GM08714 (cell line): ENCODE measurements around the gene R3HDM1.

Experiments used
- H3K4me3 ChIP-seq: fragments of 200-500 bp; sonication (Bioruptor generic); 2 replicates; pipeline ENCODE4 v1.5.1; 2014; ENCODE audit warnings: mild to moderate bottlenecking, low read length, inconsistent platforms
- ZNF274 ChIP-seq: IDR thresholded peaks from 2 replicates; pipeline ENCODE4 v1.6.1; 2012; ENCODE audit warnings: mild to moderate bottlenecking, low read depth, low read length

R3HDM1 gene

DNA sequence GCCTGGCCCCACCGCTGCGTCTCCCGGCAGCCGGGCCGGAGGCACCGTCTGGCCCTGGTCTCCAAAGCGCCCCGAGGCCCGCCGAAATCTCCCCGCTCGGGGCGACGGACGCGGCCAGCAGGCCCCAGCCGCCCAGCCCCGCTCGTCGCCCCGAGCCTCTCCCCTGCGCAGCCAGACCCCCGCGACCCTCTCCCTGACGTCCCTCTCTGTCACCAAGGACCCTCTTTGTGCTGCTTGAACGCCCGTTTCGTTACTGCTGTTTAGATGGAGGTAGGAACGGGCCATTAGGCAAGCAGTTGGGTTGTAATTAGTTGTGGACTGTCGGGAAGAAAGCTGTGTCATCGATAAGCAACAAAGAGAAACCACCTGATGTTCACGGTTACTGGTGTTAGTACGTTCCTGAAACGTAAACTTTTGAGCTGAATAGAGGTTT lies 211.1 kb downstream of the R3HDM1 start:
- H3K4me3 ChIP-seq, result peak overlapping the region; percentile 90
- TF ChIP-seq ZNF274, result no peak

DNA sequence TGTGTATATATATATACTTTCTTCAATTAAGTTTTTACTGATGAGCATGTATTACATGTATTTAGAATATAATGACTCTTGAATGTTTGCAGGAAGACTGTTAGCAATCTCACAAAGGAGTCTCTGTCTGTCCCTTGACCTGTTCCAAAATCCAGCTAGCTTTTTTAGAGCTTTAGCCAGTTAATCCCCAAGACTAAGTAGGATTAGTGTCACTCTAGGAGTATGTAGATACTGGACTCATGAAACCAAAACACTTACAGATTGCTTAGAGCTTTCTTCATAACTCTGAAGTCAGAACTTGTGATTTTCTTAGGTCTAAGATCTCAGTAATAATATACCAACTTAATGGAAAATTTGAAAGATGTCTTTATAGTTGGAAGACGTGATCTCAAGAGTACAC lies 212.6 kb downstream of the R3HDM1 start:
- H3K4me3 ChIP-seq, result peak overlapping the region; percentile 33; the same call in 1 of the 2 replicates
- no peak for TF ChIP-seq ZNF274

DNA sequence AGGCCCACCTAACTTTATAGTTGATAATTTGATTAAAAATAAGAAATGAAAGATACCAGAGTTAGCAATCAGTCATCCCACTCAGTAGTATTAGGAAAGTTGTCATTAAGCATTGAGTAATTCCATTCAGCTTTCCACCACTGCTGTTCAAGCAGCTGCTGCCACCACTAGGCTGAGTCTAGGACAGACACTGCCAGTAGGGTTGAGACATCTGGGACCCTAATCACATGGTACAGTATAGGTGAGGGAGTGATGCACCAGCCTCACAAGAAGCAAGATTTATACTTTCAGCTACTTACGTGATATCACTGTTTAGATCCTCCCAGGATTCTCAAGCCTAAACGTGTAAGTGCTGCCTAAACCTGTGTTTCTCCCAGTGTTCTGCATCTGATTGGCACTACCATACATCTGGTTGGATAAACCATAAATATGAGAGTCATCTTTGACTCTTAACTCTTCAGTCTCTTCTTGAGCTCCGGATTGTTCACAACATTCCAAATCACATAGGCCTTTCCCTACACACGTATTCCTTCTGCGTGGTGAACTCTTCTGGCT lies 213.6 kb downstream of the R3HDM1 start:
- no peak overlapping the region for H3K4me3 ChIP-seq
- TF ChIP-seq ZNF274, result no peak

DNA sequence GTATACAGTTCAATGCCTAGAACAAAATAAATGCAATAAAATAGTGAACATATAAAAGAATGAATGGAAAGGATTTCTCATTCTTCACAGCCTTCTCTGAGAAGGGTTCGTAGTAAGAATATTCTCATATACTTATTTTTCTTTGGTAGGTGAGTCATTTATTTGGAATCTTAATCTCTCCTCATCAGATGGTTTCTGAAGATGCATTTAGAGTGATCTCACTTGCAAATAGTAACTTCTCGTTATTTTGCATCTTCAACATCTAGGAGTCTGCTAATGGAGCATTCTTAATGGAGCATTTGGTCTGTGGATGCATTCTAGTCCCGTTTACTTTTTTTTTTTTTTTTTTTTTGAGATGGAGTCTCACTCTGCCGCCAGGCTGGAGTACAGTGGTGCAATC lies 214.3 kb downstream of the R3HDM1 start:
- H3K4me3 ChIP-seq, result no peak overlapping the region
- no peak for TF ChIP-seq ZNF274

DNA sequence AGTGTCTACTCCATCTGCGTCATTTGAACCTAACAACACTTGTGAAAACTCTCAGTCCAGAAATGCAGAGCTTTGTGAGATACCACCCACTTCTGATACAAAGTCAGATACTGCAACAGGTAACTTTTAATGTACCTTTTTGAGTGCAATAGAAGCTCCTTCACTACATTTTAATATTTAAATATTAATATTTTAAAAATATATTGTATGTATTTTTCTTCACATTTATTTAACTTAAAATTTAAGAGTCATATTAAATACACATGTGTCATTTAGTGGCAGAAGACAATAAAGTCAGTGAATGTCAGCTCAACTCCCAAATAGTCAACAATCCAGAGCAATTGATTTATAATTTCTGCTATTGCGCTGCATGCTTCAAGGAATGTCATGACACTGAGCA lies 224.3 kb downstream of the R3HDM1 start:
- no peak overlapping the region for H3K4me3 ChIP-seq
- no peak for TF ChIP-seq ZNF274

DNA sequence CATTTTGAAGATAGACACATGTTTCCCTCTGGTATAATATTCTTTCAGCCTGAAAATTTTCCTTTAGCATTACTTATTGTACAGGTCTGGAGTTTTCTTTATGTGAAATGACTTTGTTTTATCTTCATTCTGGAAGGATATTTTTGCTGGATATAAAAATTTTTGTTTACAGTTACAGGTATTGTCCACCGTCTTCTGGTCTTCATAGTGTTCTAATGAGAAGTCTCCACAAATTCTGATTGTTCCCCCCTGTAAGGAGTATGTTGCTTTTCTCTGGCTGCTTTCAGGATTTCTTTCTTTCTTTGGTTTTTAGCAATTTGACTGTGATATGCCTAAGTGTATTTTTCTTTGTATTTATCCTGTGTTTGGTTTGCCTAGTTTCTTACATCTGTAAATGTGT lies 225.4 kb downstream of the R3HDM1 start:
- TF ChIP-seq ZNF274, result no peak
- H3K4me3 ChIP-seq, result no peak overlapping the region

DNA sequence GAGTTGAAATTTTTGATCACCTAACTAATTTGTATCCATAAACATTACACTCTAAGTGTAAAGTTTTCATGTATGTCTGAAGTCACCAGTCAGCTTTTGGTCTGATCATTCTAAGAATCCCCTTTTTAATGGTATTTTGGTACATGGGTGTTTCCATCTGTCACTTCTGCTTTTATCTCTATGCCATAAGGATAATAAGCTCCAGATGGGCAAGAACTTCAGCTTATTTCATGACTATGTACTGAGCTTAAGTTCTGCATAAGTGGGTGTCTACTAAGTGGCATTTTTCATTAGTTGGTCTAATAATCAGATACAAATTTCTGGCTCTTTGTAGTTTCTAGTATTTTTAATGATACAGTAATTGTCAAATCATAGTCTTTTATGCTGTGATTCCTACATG lies 230.7 kb downstream of the R3HDM1 start:
- no peak overlapping the region for H3K4me3 ChIP-seq
- TF ChIP-seq ZNF274, result no peak

DNA sequence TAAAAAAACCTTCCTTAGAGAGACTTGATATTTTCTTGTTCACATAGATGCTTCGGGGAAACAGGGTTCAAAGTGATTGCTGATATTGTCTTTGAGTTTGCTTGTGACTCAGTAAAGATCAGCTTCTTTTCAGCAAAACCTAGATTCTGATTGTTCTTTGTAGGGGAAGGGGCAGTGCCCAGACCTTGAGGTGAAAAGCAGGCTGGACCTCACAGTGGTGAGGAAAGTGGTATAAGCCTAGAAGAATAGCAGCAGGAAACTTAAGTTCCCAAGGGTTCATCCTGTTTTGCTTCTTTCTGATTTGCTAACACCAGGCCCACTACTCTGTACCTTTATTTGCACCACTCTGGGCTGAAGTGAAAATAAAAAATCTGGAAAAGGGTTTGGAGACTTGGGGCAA lies 231.2 kb downstream of the R3HDM1 start:
- TF ChIP-seq ZNF274, result no peak
- H3K4me3 ChIP-seq, result no peak overlapping the region

DNA sequence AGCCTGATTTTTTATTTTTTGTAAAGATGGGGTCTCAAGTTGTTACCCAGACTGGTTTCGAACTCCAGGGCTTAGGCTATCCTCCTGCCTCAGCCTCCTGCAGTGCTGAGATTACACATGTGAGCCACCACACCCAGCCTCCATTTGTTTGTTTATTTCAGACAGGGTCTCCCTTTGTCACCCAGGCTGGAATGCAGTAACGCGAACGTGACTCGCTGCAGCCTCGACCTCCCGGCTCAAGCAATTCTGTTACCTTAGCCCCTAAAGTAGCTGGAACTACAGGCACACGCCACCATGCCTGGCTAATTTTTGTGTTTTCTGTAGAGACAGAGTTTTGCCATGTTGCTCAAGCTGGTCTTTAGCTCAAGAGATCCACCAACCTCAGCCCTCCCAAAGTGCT lies 237.6 kb downstream of the R3HDM1 start:
- no peak overlapping the region for H3K4me3 ChIP-seq
- no peak for TF ChIP-seq ZNF274

DNA sequence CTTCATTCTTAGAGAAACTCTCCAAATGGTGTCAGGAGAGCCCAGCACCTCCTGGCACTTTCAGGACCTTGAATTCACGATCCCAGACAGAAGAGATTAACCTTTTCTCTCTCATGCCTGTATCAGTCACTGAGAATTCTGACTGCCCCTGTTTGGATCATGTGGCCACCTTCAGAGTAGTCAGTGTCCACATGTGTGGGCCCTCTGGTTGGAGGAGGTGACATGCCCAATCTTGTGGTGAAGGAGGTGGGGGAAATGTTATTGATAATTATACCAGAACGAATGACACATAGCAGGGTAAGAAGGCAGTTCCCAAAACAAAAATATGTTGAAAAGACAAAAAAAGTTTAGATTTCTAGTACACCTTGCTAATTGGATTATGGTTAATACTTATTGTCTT lies 242.0 kb downstream of the R3HDM1 start:
- no peak overlapping the region for H3K4me3 ChIP-seq
- TF ChIP-seq ZNF274, result no peak

DNA sequence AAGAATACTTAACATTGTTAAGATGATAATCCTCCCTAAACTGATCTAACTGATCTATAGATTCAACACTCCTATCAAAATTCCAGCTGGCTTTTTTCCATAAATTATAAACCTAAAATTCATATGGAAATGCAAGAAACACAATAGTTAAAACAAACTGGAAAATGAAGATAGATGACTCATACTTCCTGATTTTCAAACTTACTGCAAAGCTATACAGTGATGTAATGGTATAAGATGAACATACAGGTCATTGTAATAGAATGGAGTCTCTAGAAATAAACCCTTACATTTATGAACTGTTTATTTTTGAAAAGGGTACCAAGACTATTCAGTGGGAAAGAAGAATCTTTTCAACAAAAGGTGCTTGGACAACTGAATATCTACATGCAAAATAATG lies 242.6 kb downstream of the R3HDM1 start:
- TF ChIP-seq ZNF274, result no peak
- H3K4me3 ChIP-seq, result no peak overlapping the region
